Naive thymus-derived CD8-positive, alpha-beta T cell (primary cell): ENCODE measurements around the gene MBD3L1. TPM values are rescaled to one million over a fixed set of nuclear protein-coding genes. Genes with fewer than 3 reads are reported as not detected.

Experiments used
- ATAC-seq, 2 donors: fragments of 150-1000 bp; cut with Tn5 transposase in 1 of 2; sonication (Bioruptor Pico), chemical (Tn5 transposase) in 1 of 2; 1 replicate in 1 of 2; 2 replicates in 1 of 2; pipeline ENCODE4 v1.10.0; 2021; ENCODE audit warnings: mild to moderate bottlenecking in 2 of 2, moderate library complexity in 2 of 2
- POLR2A ChIA-PET: fragments of 350-600 bp; sonication (Branson Sonifier 250); formaldehyde crosslinking; loops from one replicate; lab custom pipeline; 2021; ENCODE audit warnings: antibody characterized with exemption; lab: Charles Lee
- DNase-seq, 10 donors: peaks; one replicate each; pipeline versions ENCODE4 v3.0.0 to v3.0.0-alpha.2; 2020 to 2022
- H3K27ac Mint-ChIP-seq, 10 donors: one replicate each; pipeline ENCODE4 v1.8.0; 2020 to 2022; ENCODE audit warnings: mild to moderate bottlenecking in 10 of 10, mixed read lengths in 10 of 10, moderate library complexity in 4 of 10, inconsistent platforms in 1 of 10
- H3K27me3 Mint-ChIP-seq, 5 donors: one replicate each; pipeline ENCODE4 v1.8.0; 2021 to 2022; ENCODE audit warnings: mixed read lengths in 5 of 5
- H3K36me3 Mint-ChIP-seq, 3 donors: one replicate each; pipeline ENCODE4 v1.8.0; 2020 to 2022; ENCODE audit warnings: mixed read lengths in 3 of 3, mild to moderate bottlenecking in 2 of 3, inconsistent platforms in 1 of 3
- H3K4me1 Mint-ChIP-seq, 4 donors: one replicate each; pipeline ENCODE4 v1.8.0; 2021 to 2022; ENCODE audit warnings: mixed read lengths in 4 of 4
- H3K4me3 Mint-ChIP-seq, 10 donors: one replicate each; pipeline ENCODE4 v1.8.0; 2020 to 2022; ENCODE audit warnings: mild to moderate bottlenecking in 10 of 10, mixed read lengths in 10 of 10, moderate library complexity in 6 of 10, inconsistent platforms in 1 of 10
- H3K9me3 Mint-ChIP-seq, 9 donors: one replicate each; pipeline ENCODE4 v1.8.0; 2020 to 2022; ENCODE audit warnings: mixed read lengths in 9 of 9, mild to moderate bottlenecking in 3 of 9, inconsistent platforms in 1 of 9, moderate library complexity in 1 of 9
- polyA plus RNA-seq, 3 donors: library from polyadenylated mRNA; unstranded; fragments of 300-500 nt; fragmentation: Illumina TruSeq; gene quantifications; one replicate each; pipeline ENCODE4 v1.2.3, GENCODE V29; 2021
- total RNA-seq, 8 experiments: library from RNA in 2 of 8; stranded (reverse) in 2 of 8; gene quantifications; one replicate each; pipeline ENCODE4 v1.2.3 and lab custom pipeline; 2021 to 2026

MBD3L1 gene
- total and polyA plus RNA-seq, 5 experiments from 2014 or later, result not detected

DNA sequence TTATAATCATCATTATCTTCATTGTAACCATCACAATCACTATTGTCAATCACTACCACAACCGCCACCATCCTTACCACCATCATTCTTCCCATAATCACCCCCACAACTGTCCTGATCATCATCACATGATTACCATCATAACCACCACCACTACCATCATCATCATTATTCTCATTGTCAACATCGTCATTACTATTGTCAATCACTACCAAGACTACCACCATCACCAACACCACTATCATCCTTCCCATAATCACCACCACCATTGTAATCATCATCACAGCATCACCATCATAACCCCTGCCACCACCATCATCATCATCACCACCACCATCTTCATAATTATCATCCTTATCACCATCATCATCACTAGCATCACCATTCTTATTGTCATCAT, 55.2 kb downstream of the MBD3L1 start:
- no peaks in the 10 kb centered on the region for H3K4me1 Mint-ChIP-seq
- ATAC-seq (no peak), DNase-seq (no peak)
- peaks cover 0 to under 1% (median 0%) of the 10 kb centered on the region in 3 donors for H3K36me3 Mint-ChIP-seq
- H3K9me3 Mint-ChIP-seq, result peaks cover 0 to 2% (median 0%) of the 10 kb centered on the region in 9 donors
- POLR2A ChIA-PET, result no interaction called here
- H3K4me3 Mint-ChIP-seq, result no peak overlapping the region
- H3K27ac Mint-ChIP-seq, result no peak overlapping the region
- peaks cover 0 to 5% (median under 1%) of the 10 kb centered on the region in 5 donors for H3K27me3 Mint-ChIP-seq

DNA sequence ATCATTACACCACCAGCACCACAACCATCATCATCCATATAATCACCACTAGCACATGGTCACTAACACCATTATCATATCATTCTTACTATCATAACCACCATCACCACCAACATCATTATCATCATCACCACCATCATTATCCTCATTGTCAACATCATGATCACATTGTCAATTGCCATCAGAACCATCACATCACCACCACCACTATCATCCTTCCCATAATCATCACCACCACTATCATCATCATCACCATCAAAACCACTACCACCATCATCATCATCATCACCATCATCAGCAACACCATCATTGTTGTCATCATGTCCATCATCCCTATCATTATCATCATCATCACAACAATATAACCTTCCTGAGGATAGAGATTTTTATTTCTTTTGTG, 58.1 kb downstream of the MBD3L1 start:
- DNase-seq (no peak), ATAC-seq (no peak)
- Mint-ChIP-seq H3K9me3 (no peaks in the 10 kb centered on the region), H3K27me3 (peaks cover 0 to 5% (median 0%) of the 10 kb centered on the region in 5 donors), H3K4me1 (no peaks in the 10 kb centered on the region), H3K36me3 (no peaks in the 10 kb centered on the region), H3K27ac (no peak overlapping the region), H3K4me3 (no peak overlapping the region)
- POLR2A ChIA-PET, result no interaction called here

Other genes with a start within 250 kb of the MBD3L1 start
- gene ADAMTS10, start 221.7 kb upstream of the MBD3L1 start, total RNA-seq, result 100 to 1,000 TPM; 190 to 196 TPM
- 1 to 10 TPM; 1.2 to 3.4 (median 2.0) TPM for gene ADAMTS10, start 221.7 kb upstream of the MBD3L1 start, polyA plus RNA-seq
- not detected for gene NFILZ, start 201.7 kb upstream of the MBD3L1 start, total RNA-seq
- gene NFILZ, start 201.7 kb upstream of the MBD3L1 start, polyA plus RNA-seq, result not detected
- gene ACTL9, start 133.6 kb upstream of the MBD3L1 start, total RNA-seq, result not detected
- gene ACTL9, start 133.6 kb upstream of the MBD3L1 start, polyA plus RNA-seq, result not detected
- gene OR2Z1, start 110.7 kb upstream of the MBD3L1 start, total RNA-seq, result not detected
- gene OR2Z1, start 110.7 kb upstream of the MBD3L1 start, polyA plus RNA-seq, result not detected
- gene ZNF558, start 73 bp upstream of the MBD3L1 start, total RNA-seq, result 10 to 100 TPM; 52.5 to 60.9 TPM
- gene ZNF558, start 73 bp upstream of the MBD3L1 start, polyA plus RNA-seq, result 10 to 100 TPM in 1 of 3 donors, 1 to 10 TPM in 2; 3.9 to 10.6 (median 6.0) TPM
- gene MUC16, start 178.0 kb downstream of the MBD3L1 start, total RNA-seq, result not detected
- gene MUC16, start 178.0 kb downstream of the MBD3L1 start, polyA plus RNA-seq, result not detected